Osteocyte (in vitro differentiated cells): ENCODE results near the gene FRMD3. TPM values are rescaled to one million over a fixed set of nuclear protein-coding genes. Genes with fewer than 3 reads are reported as not detected.
"Not testable (repeated sequence)": the region's sequence is repeated elsewhere in the genome, so short reads cannot be mapped to it uniquely, and the experiment has no call there.

Experiments
- DNase-seq: peaks from one replicate; pipeline ENCODE4 v3.0.0; 2021; ENCODE audit warnings: mixed read lengths; ENCODE audit not compliant: unreplicated experiment; ENCODE audit errors: extremely low spot score
- H3K27ac Mint-ChIP-seq: one replicate; pipeline ENCODE4 v1.8.0; 2021; ENCODE audit warnings: mild to moderate bottlenecking, mixed read lengths; ENCODE audit not compliant: unreplicated experiment
- H3K27me3 Mint-ChIP-seq: one replicate; pipeline ENCODE4 v1.8.0; 2021; ENCODE audit warnings: mixed read lengths; ENCODE audit not compliant: unreplicated experiment
- H3K36me3 Mint-ChIP-seq: one replicate; pipeline ENCODE4 v1.8.0; 2021; ENCODE audit warnings: mixed read lengths; ENCODE audit not compliant: unreplicated experiment
- H3K4me1 Mint-ChIP-seq: one replicate; pipeline ENCODE4 v1.8.0; 2021; ENCODE audit warnings: mixed read lengths; ENCODE audit not compliant: unreplicated experiment
- H3K4me3 Mint-ChIP-seq: one replicate; pipeline ENCODE4 v1.8.0; 2021; ENCODE audit warnings: mild to moderate bottlenecking, moderate library complexity, mixed read lengths; ENCODE audit not compliant: unreplicated experiment
- H3K9me3 Mint-ChIP-seq: one replicate; pipeline ENCODE4 v1.8.0; 2021; ENCODE audit warnings: mixed read lengths; ENCODE audit not compliant: unreplicated experiment
- CTCF ChIP-seq: fragments of 200-600 bp; sonication (generic); IDR thresholded peaks from 2 replicates; pipeline ENCODE4 v1.5.0; 2021; ENCODE audit warnings: antibody characterized with exemption, mild to moderate bottlenecking, moderate library complexity
- total RNA-seq: library from RNA; stranded (reverse); gene quantifications from 2 replicates; pipeline ENCODE4 v1.2.1, GENCODE V29; 2021

FRMD3 gene
- total RNA-seq, 1 donor from 2014 or later: 0.35 TPM

DNA sequence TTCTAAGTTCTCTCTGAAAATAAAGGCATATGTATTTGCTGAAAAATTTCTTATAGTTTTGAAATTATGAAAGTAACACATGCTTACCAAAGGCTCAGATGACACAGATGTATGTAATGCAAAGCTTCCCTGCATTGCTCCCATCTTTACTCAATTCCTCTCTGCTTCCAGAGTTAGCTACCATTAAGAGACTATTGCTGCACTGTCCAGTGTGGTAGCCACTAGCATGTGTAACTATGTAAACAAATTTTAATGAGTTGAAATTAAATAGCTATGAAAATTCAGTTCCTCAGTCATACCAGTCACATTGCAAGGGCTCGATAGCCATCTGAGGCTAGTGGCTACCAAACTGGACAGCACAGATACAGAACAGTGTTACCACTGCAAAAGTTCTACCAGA is 17.9 kb downstream of the FRMD3 start:
- H3K4me1 Mint-ChIP-seq: no peaks in the 10 kb centered on the region
- H3K36me3 Mint-ChIP-seq: no peaks in the 10 kb centered on the region
- no peak for DNase-seq
- H3K4me3 Mint-ChIP-seq: no peak overlapping the region
- TF ChIP-seq CTCF: no peak
- H3K27ac Mint-ChIP-seq: no peak overlapping the region
- H3K9me3 Mint-ChIP-seq: peaks cover 4% of the 10 kb centered on the region
- peaks cover 10% of the 10 kb centered on the region for H3K27me3 Mint-ChIP-seq

DNA sequence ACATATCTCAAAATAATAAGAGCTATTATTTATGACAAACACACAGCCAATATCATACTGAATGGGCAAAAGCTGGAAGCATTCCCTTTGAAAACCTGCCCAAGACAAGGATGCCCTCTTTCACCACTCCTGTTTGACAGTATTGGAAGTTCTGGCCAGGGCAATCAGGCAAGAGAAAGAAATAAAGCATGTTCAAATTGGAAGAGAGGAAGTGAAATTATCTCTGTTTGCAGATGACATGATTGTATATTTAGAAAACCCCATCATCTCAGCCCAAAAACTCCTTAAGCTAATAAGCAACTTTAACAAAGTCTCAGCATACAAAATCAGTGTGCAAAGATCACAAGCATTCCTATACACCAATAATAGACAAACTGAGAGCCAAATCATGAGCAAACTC is 20.2 kb downstream of the FRMD3 start:
- H3K4me1 Mint-ChIP-seq, DNase-seq, H3K36me3 Mint-ChIP-seq, H3K27ac Mint-ChIP-seq, H3K4me3 Mint-ChIP-seq, H3K9me3 Mint-ChIP-seq: not testable (repeated sequence)
- H3K27me3 Mint-ChIP-seq: peaks cover 10% of the 10 kb centered on the region

DNA sequence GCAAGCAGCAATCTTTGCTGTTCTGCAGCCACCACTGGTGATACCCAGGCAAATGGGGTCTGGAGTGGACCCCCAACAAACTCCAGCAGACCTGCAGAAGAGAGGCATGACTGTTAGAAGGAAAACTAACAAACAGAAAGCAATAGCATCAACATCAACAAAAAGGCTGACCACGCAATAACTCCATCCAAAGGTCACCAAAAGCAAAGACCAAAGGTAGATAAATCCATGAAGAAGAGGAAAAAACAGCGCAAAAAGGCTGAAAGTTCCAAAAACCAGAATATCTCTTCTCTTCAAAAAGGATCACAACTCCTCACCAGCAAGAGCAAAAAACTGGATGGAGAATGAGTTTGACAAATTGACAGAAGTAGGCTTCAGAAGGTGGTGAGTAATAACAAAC is 23.4 kb downstream of the FRMD3 start:
- no peak for TF ChIP-seq CTCF
- Mint-ChIP-seq H3K27ac (no peak overlapping the region), H3K4me1 (no peaks in the 10 kb centered on the region), H3K4me3 (no peak overlapping the region), H3K27me3 (peaks cover 10% of the 10 kb centered on the region), H3K36me3 (no peaks in the 10 kb centered on the region), H3K9me3 (peaks cover 4% of the 10 kb centered on the region)
- no peak for DNase-seq

GRCh38 chr9:83512621-83513020 is 25.6 kb downstream of the FRMD3 start:
- no peak for TF ChIP-seq CTCF
- DNase-seq: no peak
- peaks cover 7% of the 10 kb centered on the region for H3K27me3 Mint-ChIP-seq
- H3K4me1 Mint-ChIP-seq: no peaks in the 10 kb centered on the region
- no peak overlapping the region for H3K4me3 Mint-ChIP-seq
- no peak overlapping the region for H3K27ac Mint-ChIP-seq
- no peaks in the 10 kb centered on the region for H3K36me3 Mint-ChIP-seq
- no peaks in the 10 kb centered on the region for H3K9me3 Mint-ChIP-seq

DNA sequence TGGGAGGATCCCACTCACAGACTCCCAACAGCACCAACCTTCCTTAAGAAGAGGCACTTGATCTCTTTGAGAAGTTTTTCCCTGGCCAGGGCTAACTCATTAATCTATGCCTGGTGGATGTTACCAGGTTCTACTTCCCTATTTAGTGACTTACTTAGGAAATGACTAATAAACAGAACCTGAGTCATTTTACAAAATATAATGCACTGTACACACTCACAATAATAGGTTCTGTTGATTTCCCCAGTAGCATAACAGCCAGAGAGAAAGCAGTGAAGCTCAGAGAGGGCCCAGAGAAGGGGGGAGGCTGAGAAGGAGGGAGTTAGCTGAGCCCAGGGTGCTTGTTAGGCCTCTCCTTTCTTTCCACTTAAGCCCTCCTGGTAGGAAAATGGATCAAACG is 27.1 kb downstream of the FRMD3 start:
- Mint-ChIP-seq H3K27me3 (no peaks in the 10 kb centered on the region), H3K36me3 (no peaks in the 10 kb centered on the region), H3K27ac (no peak overlapping the region), H3K4me1 (no peaks in the 10 kb centered on the region), H3K4me3 (no peak overlapping the region), H3K9me3 (no peaks in the 10 kb centered on the region)
- TF ChIP-seq CTCF: no peak
- DNase-seq: no peak

DNA sequence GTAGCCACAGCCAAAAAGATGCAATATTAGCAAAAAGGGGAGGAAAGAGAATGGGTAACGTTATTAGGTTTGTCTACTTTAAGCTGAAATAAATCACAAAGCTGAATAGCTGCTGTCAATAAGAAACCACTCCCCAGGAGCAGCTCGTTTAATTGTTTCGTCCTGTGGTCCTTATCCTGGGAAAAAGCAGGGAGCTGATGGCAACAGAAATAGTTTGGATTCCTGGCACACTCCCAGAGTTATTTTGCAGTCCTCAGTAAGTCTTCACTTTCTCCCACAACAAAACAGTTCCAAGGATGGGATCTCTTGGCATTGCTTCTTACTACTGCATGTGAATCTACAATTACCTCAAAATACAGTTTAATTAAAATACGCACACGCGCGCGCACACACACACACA is 28.8 kb downstream of the FRMD3 start:
- H3K27me3 Mint-ChIP-seq: no peaks in the 10 kb centered on the region
- no peak for TF ChIP-seq CTCF
- H3K36me3 Mint-ChIP-seq: no peaks in the 10 kb centered on the region
- DNase-seq: no peak
- no peak overlapping the region for H3K27ac Mint-ChIP-seq
- no peak overlapping the region for H3K4me3 Mint-ChIP-seq
- no peaks in the 10 kb centered on the region for H3K4me1 Mint-ChIP-seq
- H3K9me3 Mint-ChIP-seq: no peaks in the 10 kb centered on the region
